Keratinocyte (primary cell): ENCODE results near the gene RPS27.

Source experiments
- CTCF ChIP-seq, 3 experiments: IDR thresholded peaks in 1 of 3; conservative IDR thresholded peaks in 1 of 3; optimal IDR thresholded peaks in 1 of 3; 2 replicates in 2 of 3; 3 replicates in 1 of 3; pipeline versions ENCODE3 to v1.5.1; 2011; ENCODE audit warnings: low read length in 3 of 3, mild to moderate bottlenecking in 3 of 3, moderate library complexity in 2 of 3, control low read depth in 1 of 3, inconsistent platforms in 1 of 3; ENCODE audit not compliant: insufficient read depth in 2 of 3; ENCODE audit errors: extremely low read depth in 1 of 3
- EZH2 ChIP-seq: IDR thresholded peaks from one replicate; pipeline ENCODE4 v1.6.1; 2012; ENCODE audit warnings: inconsistent platforms, mild to moderate bottlenecking, low read length, moderate library complexity

GRCh38 chr1:153951801-153952200, 38.8 kb upstream of the RPS27 start:
- no peak for TF ChIP-seq CTCF (optimal IDR thresholded peaks at IDR 0.05 in 1 of 3, IDR thresholded peaks at IDR 0.05 in 1 of 3, conservative IDR thresholded peaks at IDR 0.05 in 1 of 3; ENCODE audit: extremely low read depth in 1 of 3, insufficient read depth in 2 of 3, low read length in 3 of 3)
- TF ChIP-seq EZH2, result no peak
